ENCODE data around the gene RALGPS1.

DNA sequence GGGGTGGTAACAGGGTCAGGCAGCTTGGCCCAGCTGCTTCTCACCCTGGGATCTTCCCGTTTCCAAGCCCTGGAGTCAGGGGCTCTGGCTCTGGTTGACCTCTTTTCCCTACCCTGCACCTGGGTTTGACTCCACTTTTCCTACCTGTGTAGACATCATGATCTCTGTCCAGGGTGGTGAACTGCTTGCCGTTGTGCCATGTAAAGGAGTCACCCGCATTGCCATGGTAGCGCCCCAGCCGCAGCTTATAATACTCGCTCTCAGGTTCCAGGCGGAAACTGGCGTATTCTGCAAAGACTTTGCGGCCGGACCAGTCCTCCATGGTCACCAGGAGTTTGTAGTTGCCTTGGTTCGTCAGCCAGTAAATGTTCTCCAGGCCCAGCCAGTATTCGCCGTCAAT is 176.9 kb downstream of the RALGPS1 start:
- TF ChIP-seq, protein P1, sequence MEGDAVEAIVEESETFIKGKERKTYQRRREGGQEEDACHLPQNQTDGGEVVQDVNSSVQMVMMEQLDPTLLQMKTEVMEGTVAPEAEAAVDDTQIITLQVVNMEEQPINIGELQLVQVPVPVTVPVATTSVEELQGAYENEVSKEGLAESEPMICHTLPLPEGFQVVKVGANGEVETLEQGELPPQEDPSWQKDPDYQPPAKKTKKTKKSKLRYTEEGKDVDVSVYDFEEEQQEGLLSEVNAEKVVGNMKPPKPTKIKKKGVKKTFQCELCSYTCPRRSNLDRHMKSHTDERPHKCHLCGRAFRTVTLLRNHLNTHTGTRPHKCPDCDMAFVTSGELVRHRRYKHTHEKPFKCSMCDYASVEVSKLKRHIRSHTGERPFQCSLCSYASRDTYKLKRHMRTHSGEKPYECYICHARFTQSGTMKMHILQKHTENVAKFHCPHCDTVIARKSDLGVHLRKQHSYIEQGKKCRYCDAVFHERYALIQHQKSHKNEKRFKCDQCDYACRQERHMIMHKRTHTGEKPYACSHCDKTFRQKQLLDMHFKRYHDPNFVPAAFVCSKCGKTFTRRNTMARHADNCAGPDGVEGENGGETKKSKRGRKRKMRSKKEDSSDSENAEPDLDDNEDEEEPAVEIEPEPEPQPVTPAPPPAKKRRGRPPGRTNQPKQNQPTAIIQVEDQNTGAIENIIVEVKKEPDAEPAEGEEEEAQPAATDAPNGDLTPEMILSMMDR (IDR thresholded peaks at IDR 0.05): no peak
- no peak for TF ChIP-seq POLR2A (IDR thresholded peaks at IDR 0.05)
